VCaP (cell line): ENCODE data around the gene APLP2.

ENCODE experiments used
- H3K27ac ChIP-seq: fragments of 450-650 bp; 2 replicates; pipeline ENCODE4 v1.5.1; 2017
- TF ChIP-seq, protein P1 (sequence below): fragments of 450-650 bp; conservative IDR thresholded peaks from 2 replicates; pipeline ENCODE4 v1.5.1; 2017; ENCODE audit warnings: mild to moderate bottlenecking, moderate library complexity

The APLP2 gene

DNA sequence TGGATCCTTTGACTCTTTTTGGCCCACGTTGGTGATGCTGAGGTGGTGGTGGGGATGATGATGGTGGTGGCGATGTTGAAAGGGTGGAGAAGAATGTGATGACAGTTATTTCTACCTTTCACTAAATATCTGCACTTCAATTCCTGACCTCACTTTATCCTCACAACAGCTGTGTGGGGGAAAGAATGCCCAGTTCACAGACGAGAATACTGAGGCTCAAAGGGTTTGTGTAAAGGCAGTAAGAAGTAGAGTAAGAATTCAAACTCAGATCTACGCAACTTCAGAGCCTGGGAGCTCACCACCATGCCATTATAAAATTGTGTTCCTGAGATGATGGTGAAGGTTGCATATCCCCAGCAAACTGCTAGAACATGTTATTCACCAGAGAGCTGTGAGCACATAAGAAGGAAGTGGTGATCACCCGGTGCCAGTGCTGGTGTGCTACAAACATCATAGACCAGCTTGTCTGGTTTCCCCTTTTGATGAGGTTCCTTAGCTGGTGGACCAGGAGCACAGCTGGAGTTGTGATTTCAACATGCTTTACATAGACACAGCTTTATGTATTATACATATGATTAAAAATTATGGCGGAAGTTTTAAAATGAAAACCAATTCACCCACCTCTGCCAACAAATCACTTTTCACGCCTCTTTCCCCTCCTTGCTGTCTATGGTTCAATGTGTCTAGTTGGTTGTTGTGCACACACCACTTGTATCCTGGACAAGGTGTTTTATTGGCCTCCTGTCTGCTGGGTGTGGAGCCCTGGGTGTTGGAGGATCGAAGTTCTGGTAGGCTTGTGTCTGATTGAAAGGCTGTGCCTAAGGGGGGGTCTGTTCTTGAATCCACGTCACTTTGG is 96.1 kb downstream of the APLP2 start:
- TF ChIP-seq, protein P1, sequence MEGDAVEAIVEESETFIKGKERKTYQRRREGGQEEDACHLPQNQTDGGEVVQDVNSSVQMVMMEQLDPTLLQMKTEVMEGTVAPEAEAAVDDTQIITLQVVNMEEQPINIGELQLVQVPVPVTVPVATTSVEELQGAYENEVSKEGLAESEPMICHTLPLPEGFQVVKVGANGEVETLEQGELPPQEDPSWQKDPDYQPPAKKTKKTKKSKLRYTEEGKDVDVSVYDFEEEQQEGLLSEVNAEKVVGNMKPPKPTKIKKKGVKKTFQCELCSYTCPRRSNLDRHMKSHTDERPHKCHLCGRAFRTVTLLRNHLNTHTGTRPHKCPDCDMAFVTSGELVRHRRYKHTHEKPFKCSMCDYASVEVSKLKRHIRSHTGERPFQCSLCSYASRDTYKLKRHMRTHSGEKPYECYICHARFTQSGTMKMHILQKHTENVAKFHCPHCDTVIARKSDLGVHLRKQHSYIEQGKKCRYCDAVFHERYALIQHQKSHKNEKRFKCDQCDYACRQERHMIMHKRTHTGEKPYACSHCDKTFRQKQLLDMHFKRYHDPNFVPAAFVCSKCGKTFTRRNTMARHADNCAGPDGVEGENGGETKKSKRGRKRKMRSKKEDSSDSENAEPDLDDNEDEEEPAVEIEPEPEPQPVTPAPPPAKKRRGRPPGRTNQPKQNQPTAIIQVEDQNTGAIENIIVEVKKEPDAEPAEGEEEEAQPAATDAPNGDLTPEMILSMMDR, result no peak
- no peak overlapping the region; the same call in 1 of the 2 replicates for H3K27ac ChIP-seq

DNA sequence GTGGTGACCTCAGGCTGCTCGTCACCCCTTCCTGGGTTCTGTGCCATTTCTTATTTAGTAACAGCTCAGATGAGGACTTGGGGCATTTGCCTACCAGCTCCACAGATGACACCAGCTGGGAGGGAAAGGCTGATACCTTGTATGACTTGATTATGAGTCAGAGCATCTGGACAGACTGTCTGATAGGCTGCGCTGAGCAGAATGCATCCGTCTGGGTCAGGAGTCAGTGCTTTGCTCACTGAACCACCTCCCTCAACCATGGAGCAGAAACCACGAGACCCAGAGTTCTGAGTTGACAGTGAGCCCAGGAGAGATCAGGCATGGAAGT is 96.7 kb downstream of the APLP2 start:
- TF ChIP-seq, protein P1, result no peak
- H3K27ac ChIP-seq, result no peak overlapping the region; the same call in 1 of the 2 replicates

DNA sequence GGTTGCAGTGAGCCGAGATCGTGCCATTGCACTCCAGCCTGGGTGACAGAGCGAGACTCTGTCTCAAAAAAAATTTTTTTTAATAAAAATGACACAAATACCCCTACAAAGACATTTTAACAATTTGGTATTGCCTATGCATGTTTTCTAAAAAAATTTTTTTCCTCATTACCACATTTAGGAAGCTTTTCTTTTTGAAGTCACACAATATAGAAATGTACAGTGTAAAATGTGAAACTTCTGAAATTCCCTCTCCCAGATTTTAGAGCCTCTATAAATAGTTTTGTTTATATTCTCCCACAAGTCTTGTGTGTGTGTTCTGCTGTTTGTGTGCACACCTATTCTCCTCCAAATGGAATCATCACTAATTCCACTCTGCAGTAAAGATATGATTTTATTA is 97.5 kb downstream of the APLP2 start:
- no peak overlapping the region for H3K27ac ChIP-seq
- TF ChIP-seq, protein P1, result no peak

DNA sequence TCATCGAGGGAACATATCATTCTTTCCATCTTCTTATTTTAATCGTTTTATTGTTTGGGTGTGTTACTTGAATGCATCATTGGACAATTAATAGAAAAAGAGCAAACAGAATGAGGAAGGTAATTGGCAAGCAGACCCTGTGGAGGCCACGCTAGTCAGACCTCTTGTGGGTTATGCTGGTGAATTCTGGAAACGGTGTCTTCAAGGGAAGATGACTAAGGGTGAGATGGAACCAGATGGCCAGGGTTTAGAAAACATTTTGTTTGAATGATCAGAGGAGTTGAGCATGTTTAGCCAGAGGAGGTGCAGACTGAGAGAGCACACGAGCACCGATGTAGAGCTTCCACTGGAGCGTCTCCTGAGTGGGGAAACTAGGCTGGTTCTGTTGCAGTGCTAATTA is 98.4 kb downstream of the APLP2 start:
- TF ChIP-seq, protein P1, result no peak
- H3K27ac ChIP-seq, result peak overlapping the region; percentile 18

DNA sequence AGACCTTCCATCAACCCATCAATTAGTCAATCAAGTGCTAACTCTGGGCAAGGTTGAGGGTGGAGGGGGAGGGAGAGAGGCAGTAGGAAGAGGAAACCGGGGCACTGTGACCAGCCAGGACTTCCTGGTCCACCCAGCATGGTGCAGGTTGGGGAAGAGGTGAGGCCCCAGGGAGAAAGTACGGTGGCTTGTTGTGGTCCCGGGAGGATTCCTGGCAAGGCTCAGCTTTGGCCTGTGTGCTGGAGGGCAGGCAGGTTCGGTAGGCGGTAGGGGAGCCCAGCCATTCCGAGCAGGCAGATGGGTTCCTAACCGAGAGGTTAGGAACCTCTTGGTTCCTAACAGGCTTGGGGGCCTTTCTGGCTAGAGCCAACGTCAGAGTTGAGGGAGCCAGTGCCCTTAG is 100.7 kb downstream of the APLP2 start:
- TF ChIP-seq, protein P1, result no peak
- H3K27ac ChIP-seq, result no peak overlapping the region

DNA sequence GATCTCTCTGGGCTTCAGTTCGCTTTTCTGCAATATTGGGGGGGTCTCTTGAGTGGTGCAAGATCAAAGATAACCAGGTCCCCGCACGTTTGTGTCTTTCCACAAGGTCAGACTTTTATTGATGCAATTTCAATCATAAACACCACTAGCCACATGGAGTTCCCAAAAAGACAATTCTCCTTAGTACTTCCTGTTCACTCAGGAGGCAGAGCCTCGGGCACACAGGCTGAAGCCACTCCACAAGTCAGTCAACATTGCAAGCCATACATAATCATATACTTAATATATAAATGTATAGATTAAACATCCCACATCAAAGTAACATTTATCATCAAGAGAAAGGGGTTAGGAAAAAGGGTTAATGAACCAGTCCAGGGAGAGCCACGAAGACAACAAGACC is 101.8 kb downstream of the APLP2 start:
- TF ChIP-seq, protein P1, result no peak
- peak overlapping the region; percentile 61 for H3K27ac ChIP-seq

DNA sequence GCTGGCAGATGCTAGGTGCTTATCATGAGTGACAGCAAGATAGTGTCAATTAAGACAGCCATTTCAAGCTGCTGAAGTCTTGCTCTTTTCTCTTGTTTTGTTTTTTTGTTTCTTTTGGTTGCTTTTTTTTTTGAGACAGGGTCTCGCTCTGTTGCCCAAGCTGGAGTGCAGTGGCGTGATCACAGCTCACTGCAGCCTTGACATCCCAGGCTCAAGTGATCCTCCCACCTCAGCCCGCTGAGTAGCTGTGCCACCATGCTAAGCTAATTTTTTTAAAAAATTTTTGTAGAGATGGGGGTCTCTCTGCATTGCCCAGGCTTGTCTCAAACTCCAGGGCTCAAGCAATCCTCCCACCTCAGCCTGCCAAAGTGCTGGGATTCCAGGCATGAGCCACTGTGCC is 102.3 kb downstream of the APLP2 start:
- peak overlapping the region; percentile 61 for H3K27ac ChIP-seq

DNA sequence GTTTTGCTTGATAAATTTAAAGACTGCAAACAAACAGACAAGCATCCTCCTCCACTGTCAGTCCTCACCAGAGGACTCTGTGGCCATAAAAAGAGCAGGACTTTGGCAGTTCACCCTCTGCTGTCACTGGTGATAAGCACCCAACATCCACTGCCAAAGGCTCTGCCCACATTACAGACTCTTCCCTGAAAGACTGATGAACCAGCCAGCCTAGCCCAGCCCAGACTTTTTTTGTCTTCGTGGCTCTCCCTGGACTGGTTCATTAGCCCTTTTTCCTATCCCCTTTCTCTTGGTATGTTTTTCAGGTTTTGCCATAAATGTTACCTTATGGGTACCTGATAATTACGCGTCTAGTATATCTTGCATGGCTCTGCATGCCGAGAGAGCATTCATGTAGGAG is 104.9 kb downstream of the APLP2 start:
- H3K27ac ChIP-seq, result no peak overlapping the region
- TF ChIP-seq, protein P1, result no peak
